GM23338 (cell line): ENCODE results near the gene NFILZ. TPM values are rescaled to one million over a fixed set of nuclear protein-coding genes. Genes with fewer than 3 reads are reported as not detected.

Source experiments
- ATAC-seq: fragments of 200-7000 bp; cut with Tn5 transposase; 3 replicates; pipeline ENCODE4 v1.9.1; 2020
- DNase-seq: peaks from one replicate; pipeline ENCODE4 v3.0.0-alpha.2; 2015; ENCODE audit warnings: low spot score
- H2AFZ ChIP-seq: fragments of 200-600 bp; sonication (generic); 2 replicates; pipeline ENCODE4 v1.8.0; 2016; ENCODE audit warnings: antibody characterized with exemption, mild to moderate bottlenecking, moderate library complexity
- H3F3A ChIP-seq: fragments of 200-600 bp; sonication (generic); replicated peaks from 2 replicates; pipeline ENCODE4 v1.8.0; 2017; ENCODE audit warnings: antibody characterized with exemption, mixed run types, low read depth
- H3K27ac ChIP-seq: fragments of 200-600 bp; sonication (generic); 2 replicates; pipeline ENCODE4 v1.6.1; 2016; ENCODE audit warnings: low read depth
- H3K27me3 ChIP-seq: fragments of 200-600 bp; sonication (generic); 2 replicates; pipeline ENCODE4 v1.8.0; 2016; ENCODE audit warnings: mild to moderate bottlenecking, mixed run types, moderate library complexity; ENCODE audit not compliant: insufficient read depth
- H3K36me3 ChIP-seq: fragments of 200-600 bp; sonication (generic); 2 replicates; pipeline ENCODE4 v1.8.0; 2016; ENCODE audit warnings: mild to moderate bottlenecking; ENCODE audit not compliant: insufficient read depth
- H3K4me1 ChIP-seq: fragments of 200-600 bp; sonication (generic); 2 replicates; pipeline ENCODE4 v1.8.0; 2016; ENCODE audit warnings: mild to moderate bottlenecking, moderate library complexity; ENCODE audit not compliant: insufficient read depth
- H3K4me2 ChIP-seq: fragments of 200-600 bp; sonication (generic); 2 replicates; pipeline ENCODE4 v1.7.1; 2017; ENCODE audit warnings: mixed run types
- H3K4me3 ChIP-seq: fragments of 200-600 bp; sonication (generic); 2 replicates; pipeline ENCODE4 v1.6.1; 2016; ENCODE audit warnings: mixed run types
- H3K79me2 ChIP-seq: fragments of 200-600 bp; sonication (generic); replicated peaks from 2 replicates; pipeline ENCODE4 v1.8.0; 2017; ENCODE audit warnings: mild to moderate bottlenecking; ENCODE audit not compliant: insufficient read depth
- H3K9me2 ChIP-seq: fragments of 200-600 bp; sonication (generic); 2 replicates; pipeline ENCODE4 v1.8.0; 2017; ENCODE audit not compliant: insufficient read depth
- H4K20me1 ChIP-seq: fragments of 200-600 bp; sonication (generic); replicated peaks from 2 replicates; pipeline ENCODE4 v1.8.0; 2017; ENCODE audit warnings: mild to moderate bottlenecking; ENCODE audit not compliant: insufficient read depth
- H3K27ac Mint-ChIP-seq: 2 replicates; pipeline ENCODE4 v1.8.0; 2020; ENCODE audit warnings: inconsistent platforms, mild to moderate bottlenecking, moderate library complexity, mixed read lengths
- H3K27me3 Mint-ChIP-seq: 3 replicates; pipeline ENCODE4 v1.8.0; 2022; ENCODE audit warnings: low read depth, mild to moderate bottlenecking, moderate library complexity, mixed read lengths, inconsistent platforms; ENCODE audit not compliant: insufficient read depth, poor library complexity
- H3K36me3 Mint-ChIP-seq: 3 replicates; pipeline ENCODE4 v1.8.0; 2021; ENCODE audit warnings: low read depth, mild to moderate bottlenecking, inconsistent platforms, moderate library complexity, mixed read lengths
- H3K4me1 Mint-ChIP-seq: 3 replicates; pipeline ENCODE4 v1.8.0; 2020; ENCODE audit warnings: mild to moderate bottlenecking, inconsistent platforms, mixed read lengths
- H3K4me3 Mint-ChIP-seq: 3 replicates; pipeline ENCODE4 v1.8.0; 2021; ENCODE audit warnings: moderate library complexity, mild to moderate bottlenecking, inconsistent platforms, mixed read lengths
- H3K9me3 Mint-ChIP-seq: 3 replicates; pipeline ENCODE4 v1.8.0; 2020; ENCODE audit warnings: moderate library complexity, mild to moderate bottlenecking, inconsistent platforms, mixed read lengths
- CREB1 ChIP-seq: fragments of 250-450 bp; sonication (Bioruptor Pico); IDR thresholded peaks from 2 replicates; pipeline ENCODE4 v1.5.0; 2020; ENCODE audit warnings: low read depth, mild to moderate bottlenecking, moderate library complexity
- EZH2 ChIP-seq: fragments of 200-600 bp; sonication (generic); IDR thresholded peaks from one replicate; pipeline ENCODE4 v1.8.0; 2017; ENCODE audit warnings: antibody characterized with exemption, mild to moderate bottlenecking, low read depth; ENCODE audit not compliant: unreplicated experiment
- EZH2phosphoT487 ChIP-seq: fragments of 200-600 bp; sonication (generic); IDR thresholded peaks from one replicate; pipeline ENCODE4 v1.8.1; 2018; ENCODE audit warnings: antibody characterized with exemption; ENCODE audit not compliant: unreplicated experiment
- JUNB ChIP-seq: IDR thresholded peaks from one replicate; pipeline ENCODE4 v1.6.1; 2016; ENCODE audit warnings: antibody characterized with exemption; ENCODE audit not compliant: unreplicated experiment
- NANOG ChIP-seq: IDR thresholded peaks from 2 replicates; pipeline ENCODE4 v1.6.1; 2016; ENCODE audit warnings: antibody characterized with exemption, borderline replicate concordance
- POLR2AphosphoS5 ChIP-seq: IDR thresholded peaks from 2 replicates; pipeline ENCODE4 v1.6.1; 2016; ENCODE audit warnings: antibody characterized with exemption, low read depth
- REST ChIP-seq: IDR thresholded peaks from one replicate; pipeline ENCODE4 v1.6.1; 2018; ENCODE audit warnings: antibody characterized with exemption; ENCODE audit not compliant: unreplicated experiment
- STAT1 ChIP-seq: IDR thresholded peaks from one replicate; pipeline ENCODE4 v1.6.1; 2016; ENCODE audit warnings: antibody characterized with exemption; ENCODE audit not compliant: unreplicated experiment
- ZNF114 ChIP-seq: fragments of 250-450 bp; sonication (Bioruptor Pico); IDR thresholded peaks from 2 replicates; pipeline ENCODE4 v1.5.0; 2020; ENCODE audit warnings: mild to moderate bottlenecking, moderate library complexity
- ZNF331 ChIP-seq: fragments of 250-450 bp; sonication (Bioruptor Pico); IDR thresholded peaks from 2 replicates; pipeline ENCODE4 v1.5.0; 2020; ENCODE audit warnings: low read depth, mild to moderate bottlenecking, moderate library complexity
- polyA plus RNA-seq: library from polyadenylated mRNA; unstranded; fragments of >200 nt; fragmentation: Nextera tagmentation; extraction: Ambion mirVana; gene quantifications from 2 replicates; pipeline ENCODE4 v1.2.1, GENCODE V29; 2016
- total RNA-seq: library from RNA; depleted of rRNA; stranded (reverse); fragments of >200 nt; shearing (Covaris generic); gene quantifications from 2 replicates; pipeline ENCODE4 v1.2.3, GENCODE V29; 2014
- TF ChIP-seq, protein P1 (sequence below), 2 experiments: fragments of 200-600 bp in 1 of 2; sonication (generic) in 1 of 2; conservative IDR thresholded peaks; 2 replicates each; pipeline versions ENCODE4 v1.5.1 to v1.6.1; 2016 to 2017; ENCODE audit warnings: antibody characterized with exemption in 2 of 2, low read depth in 2 of 2, mild to moderate bottlenecking in 2 of 2, moderate library complexity in 1 of 2
- TF ChIP-seq, protein P2 (sequence below): IDR thresholded peaks from 2 replicates; pipeline ENCODE4 v1.6.1; 2016; ENCODE audit warnings: antibody characterized with exemption
- TF ChIP-seq, protein P3 (sequence below): fragments of 250-450 bp; sonication (Bioruptor Pico); IDR thresholded peaks from 2 replicates; pipeline ENCODE4 v1.5.0; 2020; ENCODE audit warnings: mild to moderate bottlenecking, moderate library complexity

NFILZ gene
- total and polyA plus RNA-seq, 2 experiments from 2014 or later = not detected

GRCh38 chr19:8596168-8596567, 34.3 kb upstream of the NFILZ start:
- TF ChIP-seq CREB1 (no peak), EZH2phosphoT487 (no peak), JUNB (no peak), STAT1 (no peak), EZH2 (no peak), ZNF331 (CRISPR knock-in tag) (no peak), POLR2AphosphoS5 (no peak), NANOG (no peak), ZNF114 (CRISPR knock-in tag) (no peak), REST (no peak)
- TF ChIP-seq, protein P1, sequence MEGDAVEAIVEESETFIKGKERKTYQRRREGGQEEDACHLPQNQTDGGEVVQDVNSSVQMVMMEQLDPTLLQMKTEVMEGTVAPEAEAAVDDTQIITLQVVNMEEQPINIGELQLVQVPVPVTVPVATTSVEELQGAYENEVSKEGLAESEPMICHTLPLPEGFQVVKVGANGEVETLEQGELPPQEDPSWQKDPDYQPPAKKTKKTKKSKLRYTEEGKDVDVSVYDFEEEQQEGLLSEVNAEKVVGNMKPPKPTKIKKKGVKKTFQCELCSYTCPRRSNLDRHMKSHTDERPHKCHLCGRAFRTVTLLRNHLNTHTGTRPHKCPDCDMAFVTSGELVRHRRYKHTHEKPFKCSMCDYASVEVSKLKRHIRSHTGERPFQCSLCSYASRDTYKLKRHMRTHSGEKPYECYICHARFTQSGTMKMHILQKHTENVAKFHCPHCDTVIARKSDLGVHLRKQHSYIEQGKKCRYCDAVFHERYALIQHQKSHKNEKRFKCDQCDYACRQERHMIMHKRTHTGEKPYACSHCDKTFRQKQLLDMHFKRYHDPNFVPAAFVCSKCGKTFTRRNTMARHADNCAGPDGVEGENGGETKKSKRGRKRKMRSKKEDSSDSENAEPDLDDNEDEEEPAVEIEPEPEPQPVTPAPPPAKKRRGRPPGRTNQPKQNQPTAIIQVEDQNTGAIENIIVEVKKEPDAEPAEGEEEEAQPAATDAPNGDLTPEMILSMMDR (conservative IDR thresholded peaks at IDR 0.05; ENCODE audit: low read depth in 2 of 2) = no peak
- TF ChIP-seq, protein P2, sequence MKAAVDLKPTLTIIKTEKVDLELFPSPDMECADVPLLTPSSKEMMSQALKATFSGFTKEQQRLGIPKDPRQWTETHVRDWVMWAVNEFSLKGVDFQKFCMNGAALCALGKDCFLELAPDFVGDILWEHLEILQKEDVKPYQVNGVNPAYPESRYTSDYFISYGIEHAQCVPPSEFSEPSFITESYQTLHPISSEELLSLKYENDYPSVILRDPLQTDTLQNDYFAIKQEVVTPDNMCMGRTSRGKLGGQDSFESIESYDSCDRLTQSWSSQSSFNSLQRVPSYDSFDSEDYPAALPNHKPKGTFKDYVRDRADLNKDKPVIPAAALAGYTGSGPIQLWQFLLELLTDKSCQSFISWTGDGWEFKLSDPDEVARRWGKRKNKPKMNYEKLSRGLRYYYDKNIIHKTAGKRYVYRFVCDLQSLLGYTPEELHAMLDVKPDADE = no peak
- TF ChIP-seq, protein P3, sequence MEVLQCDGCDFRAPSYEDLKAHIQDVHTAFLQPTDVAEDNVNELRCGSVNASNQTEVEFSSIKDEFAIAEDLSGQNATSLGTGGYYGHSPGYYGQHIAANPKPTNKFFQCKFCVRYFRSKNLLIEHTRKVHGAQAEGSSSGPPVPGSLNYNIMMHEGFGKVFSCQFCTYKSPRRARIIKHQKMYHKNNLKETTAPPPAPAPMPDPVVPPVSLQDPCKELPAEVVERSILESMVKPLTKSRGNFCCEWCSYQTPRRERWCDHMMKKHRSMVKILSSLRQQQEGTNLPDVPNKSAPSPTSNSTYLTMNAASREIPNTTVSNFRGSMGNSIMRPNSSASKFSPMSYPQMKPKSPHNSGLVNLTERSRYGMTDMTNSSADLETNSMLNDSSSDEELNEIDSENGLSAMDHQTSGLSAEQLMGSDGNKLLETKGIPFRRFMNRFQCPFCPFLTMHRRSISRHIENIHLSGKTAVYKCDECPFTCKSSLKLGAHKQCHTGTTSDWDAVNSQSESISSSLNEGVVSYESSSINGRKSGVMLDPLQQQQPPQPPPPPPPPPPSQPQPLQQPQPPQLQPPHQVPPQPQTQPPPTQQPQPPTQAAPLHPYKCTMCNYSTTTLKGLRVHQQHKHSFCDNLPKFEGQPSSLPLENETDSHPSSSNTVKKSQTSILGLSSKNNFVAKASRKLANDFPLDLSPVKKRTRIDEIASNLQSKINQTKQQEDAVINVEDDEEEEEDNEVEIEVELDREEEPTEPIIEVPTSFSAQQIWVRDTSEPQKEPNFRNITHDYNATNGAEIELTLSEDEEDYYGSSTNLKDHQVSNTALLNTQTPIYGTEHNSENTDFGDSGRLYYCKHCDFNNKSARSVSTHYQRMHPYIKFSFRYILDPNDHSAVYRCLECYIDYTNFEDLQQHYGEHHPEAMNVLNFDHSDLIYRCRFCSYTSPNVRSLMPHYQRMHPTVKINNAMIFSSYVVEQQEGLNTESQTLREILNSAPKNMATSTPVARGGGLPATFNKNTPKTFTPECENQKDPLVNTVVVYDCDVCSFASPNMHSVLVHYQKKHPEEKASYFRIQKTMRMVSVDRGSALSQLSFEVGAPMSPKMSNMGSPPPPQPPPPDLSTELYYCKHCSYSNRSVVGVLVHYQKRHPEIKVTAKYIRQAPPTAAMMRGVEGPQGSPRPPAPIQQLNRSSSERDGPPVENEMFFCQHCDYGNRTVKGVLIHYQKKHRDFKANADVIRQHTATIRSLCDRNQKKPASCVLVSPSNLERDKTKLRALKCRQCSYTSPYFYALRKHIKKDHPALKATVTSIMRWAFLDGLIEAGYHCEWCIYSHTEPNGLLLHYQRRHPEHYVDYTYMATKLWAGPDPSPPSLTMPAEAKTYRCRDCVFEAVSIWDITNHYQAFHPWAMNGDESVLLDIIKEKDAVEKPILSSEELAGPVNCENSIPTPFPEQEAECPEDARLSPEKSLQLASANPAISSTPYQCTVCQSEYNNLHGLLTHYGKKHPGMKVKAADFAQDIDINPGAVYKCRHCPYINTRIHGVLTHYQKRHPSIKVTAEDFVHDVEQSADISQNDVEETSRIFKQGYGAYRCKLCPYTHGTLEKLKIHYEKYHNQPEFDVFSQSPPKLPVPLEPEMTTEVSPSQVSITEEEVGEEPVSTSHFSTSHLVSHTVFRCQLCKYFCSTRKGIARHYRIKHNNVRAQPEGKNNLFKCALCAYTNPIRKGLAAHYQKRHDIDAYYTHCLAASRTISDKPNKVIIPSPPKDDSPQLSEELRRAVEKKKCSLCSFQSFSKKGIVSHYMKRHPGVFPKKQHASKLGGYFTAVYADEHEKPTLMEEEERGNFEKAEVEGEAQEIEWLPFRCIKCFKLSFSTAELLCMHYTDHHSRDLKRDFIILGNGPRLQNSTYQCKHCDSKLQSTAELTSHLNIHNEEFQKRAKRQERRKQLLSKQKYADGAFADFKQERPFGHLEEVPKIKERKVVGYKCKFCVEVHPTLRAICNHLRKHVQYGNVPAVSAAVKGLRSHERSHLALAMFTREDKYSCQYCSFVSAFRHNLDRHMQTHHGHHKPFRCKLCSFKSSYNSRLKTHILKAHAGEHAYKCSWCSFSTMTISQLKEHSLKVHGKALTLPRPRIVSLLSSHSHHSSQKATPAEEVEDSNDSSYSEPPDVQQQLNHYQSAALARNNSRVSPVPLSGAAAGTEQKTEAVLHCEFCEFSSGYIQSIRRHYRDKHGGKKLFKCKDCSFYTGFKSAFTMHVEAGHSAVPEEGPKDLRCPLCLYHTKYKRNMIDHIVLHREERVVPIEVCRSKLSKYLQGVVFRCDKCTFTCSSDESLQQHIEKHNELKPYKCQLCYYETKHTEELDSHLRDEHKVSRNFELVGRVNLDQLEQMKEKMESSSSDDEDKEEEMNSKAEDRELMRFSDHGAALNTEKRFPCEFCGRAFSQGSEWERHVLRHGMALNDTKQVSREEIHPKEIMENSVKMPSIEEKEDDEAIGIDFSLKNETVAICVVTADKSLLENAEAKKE (CRISPR knock-in tag) = no peak
- no peak for ATAC-seq
- no peak overlapping the region for H3K4me3 Mint-ChIP-seq
- Histone ChIP-seq H3K79me2 (no peaks in the 10 kb centered on the region), H3F3A (peaks cover 12% of the 10 kb centered on the region; the same call in 1 of the 2 replicates), H3K36me3 (no peaks in the 10 kb centered on the region; the same call in 1 of the 2 replicates), H2AFZ (no peak overlapping the region), H3K4me1 (peaks cover 12% of the 10 kb centered on the region), H3K4me2 (no peak overlapping the region), H3K4me3 (no peak overlapping the region), H3K27me3 (peaks cover under 1% of the 10 kb centered on the region), H3K9me2 (no peaks in the 10 kb centered on the region), H3K27ac (no peak overlapping the region), H4K20me1 (no peaks in the 10 kb centered on the region)
- H3K9me3 Mint-ChIP-seq = peaks cover 16% of the 10 kb centered on the region
- no peak overlapping the region for H3K27ac Mint-ChIP-seq
- peaks cover 73% of the 10 kb centered on the region for H3K36me3 Mint-ChIP-seq
- H3K4me1 Mint-ChIP-seq = peaks cover 6% of the 10 kb centered on the region
- peaks cover 20% of the 10 kb centered on the region for H3K27me3 Mint-ChIP-seq
- DNase-seq = no peak
